Testis (tissue), 2 donors: ENCODE results near the gene PTGDR2.

Experiments used
- POLR2A ChIP-seq: fragments of 450-650 bp; IDR thresholded peaks from one replicate; pipeline ENCODE4 v1.6.1; 2017; ENCODE audit warnings: antibody characterized with exemption, mild to moderate bottlenecking, moderate library complexity
- TF ChIP-seq, protein P1 (sequence below), 3 experiments: fragments of 450-650 bp in 2 of 3; fragments of 200-600 bp in 1 of 3; sonication (generic) in 1 of 3; IDR thresholded peaks; one replicate each; pipeline ENCODE4 v1.5.1; 2016 to 2019; ENCODE audit warnings: antibody characterized with exemption in 3 of 3, mild to moderate bottlenecking in 2 of 3, moderate library complexity in 1 of 3

DNA sequence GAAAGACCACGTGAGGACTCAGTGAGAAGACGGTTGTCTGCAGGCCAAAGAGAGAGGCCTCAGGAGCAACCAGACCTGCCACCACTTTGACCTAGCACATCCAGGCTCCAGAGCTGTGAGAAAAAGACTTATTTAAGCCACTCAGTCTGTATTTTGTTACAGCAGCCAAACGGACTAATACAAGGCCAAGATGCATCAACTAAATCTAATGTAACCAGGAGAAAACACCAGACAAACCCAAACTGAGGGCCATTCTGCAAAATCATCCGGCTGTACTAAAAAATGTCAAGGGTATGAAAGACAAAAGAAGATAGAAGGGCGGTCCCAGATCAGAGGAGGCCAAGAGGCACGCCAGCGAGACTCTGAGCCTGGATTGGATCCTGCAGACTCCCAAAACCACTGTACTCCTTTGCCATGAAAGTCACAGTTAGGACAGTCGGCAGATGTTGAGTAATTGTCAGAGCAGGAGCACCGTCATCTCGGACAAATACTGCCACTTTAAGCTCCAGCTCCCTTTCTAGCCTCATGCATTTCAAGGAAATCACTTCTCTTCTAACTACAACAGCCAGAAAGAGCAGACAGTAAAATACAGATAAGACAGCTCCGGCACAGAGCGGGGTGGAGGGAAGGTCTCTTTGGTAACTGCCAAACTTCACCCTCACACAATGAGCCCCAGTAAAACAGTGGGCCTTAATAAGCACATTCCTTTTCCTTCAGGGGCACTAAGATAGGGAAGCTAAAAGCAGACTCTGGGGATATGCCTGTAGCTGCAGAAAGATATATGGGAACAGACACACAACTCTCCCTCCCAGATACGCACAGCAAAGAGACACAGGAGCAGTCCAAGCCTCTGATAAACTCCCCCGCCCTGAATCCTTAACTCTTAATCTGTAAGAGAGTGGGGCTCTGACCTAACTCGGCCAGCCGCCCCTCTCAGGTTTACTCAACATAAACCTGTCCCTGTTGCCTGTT lies 8.1 kb upstream of the PTGDR2 start:
- TF ChIP-seq, protein P1, sequence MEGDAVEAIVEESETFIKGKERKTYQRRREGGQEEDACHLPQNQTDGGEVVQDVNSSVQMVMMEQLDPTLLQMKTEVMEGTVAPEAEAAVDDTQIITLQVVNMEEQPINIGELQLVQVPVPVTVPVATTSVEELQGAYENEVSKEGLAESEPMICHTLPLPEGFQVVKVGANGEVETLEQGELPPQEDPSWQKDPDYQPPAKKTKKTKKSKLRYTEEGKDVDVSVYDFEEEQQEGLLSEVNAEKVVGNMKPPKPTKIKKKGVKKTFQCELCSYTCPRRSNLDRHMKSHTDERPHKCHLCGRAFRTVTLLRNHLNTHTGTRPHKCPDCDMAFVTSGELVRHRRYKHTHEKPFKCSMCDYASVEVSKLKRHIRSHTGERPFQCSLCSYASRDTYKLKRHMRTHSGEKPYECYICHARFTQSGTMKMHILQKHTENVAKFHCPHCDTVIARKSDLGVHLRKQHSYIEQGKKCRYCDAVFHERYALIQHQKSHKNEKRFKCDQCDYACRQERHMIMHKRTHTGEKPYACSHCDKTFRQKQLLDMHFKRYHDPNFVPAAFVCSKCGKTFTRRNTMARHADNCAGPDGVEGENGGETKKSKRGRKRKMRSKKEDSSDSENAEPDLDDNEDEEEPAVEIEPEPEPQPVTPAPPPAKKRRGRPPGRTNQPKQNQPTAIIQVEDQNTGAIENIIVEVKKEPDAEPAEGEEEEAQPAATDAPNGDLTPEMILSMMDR (IDR thresholded peaks at IDR 0.05) = no peak
- TF ChIP-seq POLR2A = no peak
